Activated effector memory CD4-positive, alpha-beta T cell treated with Interleukin-2 at 50 U/mL for 16 hours (primary cell): ENCODE measurements around the gene C10orf67.
"Not testable (repeated sequence)": the region's sequence is repeated elsewhere in the genome, so short reads cannot be mapped to it uniquely, and the experiment has no call there.

Experiments used
- DNase-seq: peaks from one replicate; pipeline ENCODE4 v3.0.0-alpha.2; 2020

Gene C10orf67

DNA sequence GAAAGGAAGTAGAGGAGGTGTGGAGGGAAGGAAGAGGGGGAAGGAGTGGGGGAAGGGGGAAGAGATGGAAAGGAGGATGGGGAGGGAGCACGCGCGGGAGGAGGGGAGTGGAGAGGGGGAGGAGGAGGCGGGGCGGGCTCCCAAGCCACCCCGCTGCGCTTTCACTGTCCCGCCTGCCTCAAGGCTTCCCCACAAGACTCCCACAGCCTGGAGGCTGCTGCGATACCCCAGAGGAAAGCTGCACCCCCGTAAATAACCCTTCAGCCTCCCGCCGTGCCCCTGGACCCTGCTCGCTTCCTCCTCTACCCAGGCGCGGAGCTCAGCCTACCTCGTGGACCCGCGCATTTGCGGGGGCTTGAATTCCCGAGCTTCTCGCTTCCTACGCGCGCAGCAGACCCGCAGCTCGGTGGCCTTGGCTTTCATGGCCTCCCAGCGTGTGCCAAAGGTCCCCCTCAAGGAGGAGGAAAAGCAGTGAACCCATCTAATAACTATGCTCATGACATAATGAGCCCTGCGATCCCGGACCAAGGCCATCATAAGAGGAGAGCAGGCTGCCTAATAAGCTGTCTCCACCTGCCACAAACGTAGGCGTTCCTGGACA lies at the start of gene C10orf67:
TSS of gene C10orf67 (minus strand) at position 557 of the 601 bp plus-strand sequence. CDS start at position 534, 23 bp downstream.
- DNase-seq, result no peak

DNA sequence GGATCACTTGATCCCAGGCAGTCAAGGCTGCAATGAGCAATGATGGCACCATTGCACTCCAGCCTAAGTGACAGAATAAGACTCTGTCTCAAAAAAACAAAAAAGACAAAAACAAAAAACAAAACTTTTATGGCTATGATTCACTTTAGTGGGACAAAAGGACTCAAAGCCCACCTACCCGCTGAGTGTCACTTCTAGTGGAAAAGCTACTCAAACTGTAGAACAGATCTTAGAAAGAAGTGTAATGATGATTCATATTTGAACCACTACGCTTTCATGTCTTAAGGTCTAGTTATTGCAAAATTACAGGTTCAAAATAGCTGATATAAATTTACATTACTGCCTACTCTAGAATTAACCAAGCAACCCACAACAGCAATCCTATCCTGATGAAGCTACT lies 47.2 kb upstream of the C10orf67 start:
- DNase-seq, result no peak

DNA sequence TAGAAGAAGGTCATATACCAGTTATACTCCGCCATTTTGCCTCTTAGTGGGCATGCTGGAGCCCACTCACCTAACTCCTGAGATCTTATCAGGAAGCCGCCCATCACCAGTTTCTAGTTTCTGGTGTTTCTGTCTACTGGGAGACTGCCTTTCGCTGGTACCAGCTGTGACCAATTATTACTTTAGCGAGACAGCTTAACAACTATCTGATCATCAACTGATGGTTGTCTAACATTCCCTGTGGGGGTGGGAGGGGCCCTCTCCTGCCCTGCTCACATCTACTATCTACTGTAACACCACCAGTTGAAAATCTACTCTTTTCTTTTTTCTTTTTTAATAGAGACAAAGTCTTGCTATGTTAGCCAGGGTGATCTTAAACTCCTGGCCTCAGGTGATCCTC lies 46.2 kb upstream of the C10orf67 start:
- no peak for DNase-seq

DNA sequence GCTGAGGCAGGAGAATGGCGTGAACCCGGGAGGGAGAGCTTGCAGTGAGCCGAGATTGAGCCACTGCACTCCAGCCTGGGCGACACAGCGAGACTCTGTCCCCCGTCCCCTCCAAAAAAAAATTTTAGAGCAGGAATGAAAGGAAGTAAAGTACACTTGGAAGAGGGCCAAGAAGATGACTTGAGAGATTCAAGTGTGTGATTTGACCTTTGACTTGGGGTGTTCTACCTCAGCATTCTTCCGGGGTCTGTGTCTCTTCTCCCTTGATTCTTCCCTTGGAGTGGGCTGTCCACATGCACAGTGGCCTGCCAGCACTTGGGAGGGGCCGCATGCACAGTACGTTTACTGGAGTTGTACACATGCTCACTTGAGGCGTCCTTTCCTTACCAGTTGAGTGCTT lies 45.8 kb upstream of the C10orf67 start:
- not testable (repeated sequence) for DNase-seq

DNA sequence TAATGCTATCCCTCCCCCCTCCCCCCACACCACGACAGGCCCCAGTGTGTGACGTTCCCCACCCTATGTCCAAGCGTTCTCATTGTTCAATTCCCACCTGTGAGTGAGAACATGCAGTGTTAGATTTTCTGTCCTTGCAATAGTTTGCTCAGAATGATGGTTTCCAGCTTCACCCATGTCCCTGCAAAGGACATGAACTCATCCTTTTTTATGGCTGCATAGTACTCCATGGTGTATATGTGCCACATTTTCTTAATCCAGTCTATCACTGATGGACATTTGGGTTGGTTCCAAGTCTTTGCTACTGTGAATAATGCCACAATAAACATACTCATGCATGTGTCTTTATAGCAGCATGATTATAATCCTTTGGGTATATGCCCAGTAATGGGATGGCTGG lies 42.9 kb upstream of the C10orf67 start:
- DNase-seq, result not testable (repeated sequence)

DNA sequence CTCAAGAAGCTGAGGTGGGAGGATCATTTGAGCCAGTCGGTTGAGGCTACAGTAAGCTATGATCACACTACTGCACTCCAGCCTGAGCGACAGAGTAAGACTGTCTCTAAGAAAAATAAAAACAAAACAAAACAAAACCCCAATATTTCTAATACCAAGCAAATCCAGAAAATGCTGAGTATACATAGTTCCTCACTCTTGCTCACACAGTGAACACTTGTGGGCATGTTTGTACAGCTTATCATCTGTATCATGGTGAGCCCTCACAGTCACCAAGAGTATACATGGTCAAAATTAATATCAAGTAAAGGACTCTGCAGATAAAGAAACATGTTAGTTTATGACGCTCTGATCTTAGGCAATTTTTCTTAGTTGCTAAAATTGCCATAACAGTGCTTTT lies 41.5 kb upstream of the C10orf67 start:
- DNase-seq, result no peak

DNA sequence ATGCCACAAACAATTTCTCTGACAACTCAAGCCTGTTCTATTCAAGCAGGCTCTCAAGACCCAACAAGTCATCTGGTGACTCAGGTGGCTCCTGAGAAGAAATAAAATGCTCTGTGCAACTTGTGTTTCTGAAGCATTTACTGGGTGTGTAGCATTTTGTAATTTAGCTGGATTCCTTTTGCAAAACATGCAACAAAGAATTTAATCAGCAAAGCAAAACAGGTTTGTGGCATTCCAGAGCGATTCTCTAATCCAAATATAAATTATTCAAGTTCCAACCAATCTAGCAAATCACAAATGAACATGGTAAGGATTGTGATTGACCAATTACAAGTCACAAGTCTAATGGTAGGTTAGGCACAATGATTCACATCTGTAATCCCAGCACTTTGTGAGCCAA lies 39.8 kb upstream of the C10orf67 start:
- DNase-seq, result no peak

DNA sequence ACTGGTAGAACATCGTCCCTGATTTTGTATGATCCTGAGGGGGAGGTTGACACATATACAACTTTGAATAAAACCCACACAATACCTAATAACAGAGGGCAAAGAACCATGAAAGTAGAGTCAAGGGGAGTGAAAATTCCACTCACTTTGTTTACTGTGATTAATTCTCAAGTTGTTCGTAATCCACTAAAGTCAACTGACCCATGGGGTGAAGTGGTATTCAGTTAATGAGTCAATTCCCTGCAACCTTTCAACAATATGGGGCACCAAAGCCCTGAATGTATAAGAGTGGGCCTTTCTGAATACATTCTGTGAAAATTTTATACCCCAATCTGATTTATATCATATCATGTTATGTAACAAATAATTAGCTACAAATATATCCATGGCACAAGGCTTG lies 39.0 kb upstream of the C10orf67 start:
- no peak for DNase-seq

DNA sequence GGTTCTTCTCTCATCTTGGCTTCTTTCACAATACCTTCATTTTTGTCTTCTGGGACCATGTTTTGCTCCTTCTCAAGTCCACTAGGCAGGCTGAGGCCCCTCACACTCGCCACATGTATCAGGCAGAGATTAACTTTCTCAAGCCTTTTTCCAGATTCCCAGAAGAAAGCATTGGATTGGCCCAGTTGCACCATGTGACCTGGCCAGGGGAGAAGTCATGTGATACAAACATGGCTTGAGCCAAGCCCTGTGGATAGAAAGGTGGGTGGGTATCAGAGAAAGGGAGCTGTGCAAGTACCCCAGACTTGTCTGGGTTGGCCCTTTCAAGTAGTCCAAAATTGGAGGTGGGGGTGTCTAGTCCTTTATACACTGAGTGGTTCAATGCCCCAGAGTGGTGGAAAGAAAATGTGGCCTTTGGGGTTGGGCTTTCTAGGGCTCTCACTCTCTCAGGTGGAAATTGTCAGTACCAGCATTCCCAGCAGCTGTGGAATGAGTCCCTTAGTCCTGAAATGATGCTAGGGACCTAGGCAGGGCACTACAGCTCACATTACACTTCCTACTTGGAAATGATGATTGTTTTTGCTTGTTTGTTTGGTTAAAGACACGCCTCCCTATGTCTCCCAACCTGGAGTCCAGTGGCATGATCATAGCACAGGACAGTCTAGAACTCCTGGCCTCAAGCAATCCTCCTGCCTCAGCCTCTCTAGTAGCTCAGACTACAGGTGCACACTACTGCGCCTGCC lies 36.9 kb upstream of the C10orf67 start:
- DNase-seq, result no peak

DNA sequence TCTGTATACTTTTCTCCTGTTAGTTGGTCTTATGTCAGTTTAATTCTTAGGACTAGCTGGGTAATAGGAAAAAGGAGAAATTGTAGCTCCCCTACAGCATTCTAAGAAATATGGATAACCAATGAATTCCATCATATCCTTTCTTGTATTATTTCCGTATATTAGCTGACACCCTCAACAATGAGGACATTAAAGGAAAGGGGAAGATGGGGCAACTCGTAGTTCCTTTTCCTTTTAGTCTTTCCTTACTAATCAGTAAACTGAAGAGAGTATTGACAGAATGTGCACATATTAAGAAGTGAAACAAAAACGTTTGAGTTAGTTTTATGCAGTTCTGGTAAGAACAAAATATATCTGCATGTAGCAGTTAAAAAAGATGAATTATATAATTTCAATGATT lies 35.1 kb upstream of the C10orf67 start:
- DNase-seq, result no peak

DNA sequence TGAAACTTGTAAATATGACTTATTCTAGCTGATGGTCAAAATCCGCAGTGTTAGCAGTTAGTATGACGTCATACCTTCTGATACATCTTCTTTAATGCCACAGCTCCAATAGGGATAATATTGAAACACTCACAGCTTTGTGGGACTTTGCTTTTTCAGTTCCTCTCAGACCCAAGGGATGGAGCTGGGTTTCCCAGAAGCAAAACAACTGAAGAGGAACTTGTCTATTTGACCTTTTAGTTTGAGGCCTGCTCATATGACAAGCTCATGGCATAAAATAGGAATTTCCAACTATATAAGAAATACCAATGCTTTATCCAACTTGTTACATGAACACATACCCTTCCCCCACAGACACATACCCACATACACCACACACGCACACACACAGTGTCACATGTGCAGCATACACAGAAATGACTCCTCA lies 31.6 kb upstream of the C10orf67 start:
- no peak for DNase-seq

DNA sequence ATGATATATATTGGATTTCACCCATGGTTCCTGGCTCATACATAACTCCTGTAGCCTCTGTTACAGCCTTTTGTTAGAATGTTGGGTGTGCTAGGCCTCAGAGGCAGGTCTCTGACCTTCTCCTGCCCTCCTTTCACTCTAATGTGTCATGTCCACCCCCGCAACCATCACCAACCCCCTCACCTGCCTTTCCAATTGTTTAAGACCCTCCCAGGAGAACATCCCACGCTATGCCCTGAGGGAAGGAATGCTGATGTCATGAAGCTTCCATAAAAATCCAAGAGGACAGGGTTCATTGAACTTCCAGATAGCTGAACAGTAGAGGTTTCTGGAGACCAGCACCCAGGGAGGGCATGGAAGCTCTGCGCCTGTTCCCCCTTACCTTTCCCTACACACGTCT lies 30.8 kb upstream of the C10orf67 start:
- no peak for DNase-seq

DNA sequence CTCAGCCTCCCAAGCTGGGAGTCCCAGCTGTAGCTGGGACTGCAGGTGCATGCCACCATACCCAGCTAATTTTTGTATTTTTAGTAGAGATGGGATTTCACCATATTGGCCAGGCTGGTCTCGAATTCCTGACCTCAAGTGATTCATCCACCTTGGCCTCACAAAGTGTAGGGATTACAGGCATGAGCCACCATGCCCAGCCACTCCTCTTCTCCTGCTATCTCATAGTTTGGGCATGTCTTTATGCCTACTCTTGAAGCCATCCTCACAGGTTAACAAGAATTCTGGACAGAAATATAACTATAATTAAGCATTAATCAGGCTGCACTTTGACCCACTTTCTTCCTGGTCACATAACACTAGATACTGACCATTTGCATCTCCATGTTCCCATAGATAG lies 28.6 kb upstream of the C10orf67 start:
- no peak for DNase-seq

DNA sequence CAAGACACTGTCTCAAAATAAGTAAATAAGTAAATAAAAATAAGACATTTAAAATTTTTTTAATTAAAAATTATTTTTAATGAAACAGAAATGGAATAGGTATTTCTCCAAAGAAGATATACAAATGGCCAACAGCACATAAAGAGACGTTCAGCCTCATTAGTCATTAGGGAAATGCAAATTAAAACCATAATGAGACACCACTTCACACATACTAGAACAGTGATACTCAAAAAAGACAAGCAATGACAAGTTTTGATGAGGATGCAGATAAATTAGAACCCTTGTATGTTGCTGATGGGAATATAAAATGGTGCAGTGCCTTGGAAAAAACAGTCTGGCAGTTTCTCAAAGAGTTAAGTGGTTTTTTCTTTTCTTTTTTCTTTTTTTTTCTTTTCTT lies 26.5 kb upstream of the C10orf67 start:
- no peak for DNase-seq

DNA sequence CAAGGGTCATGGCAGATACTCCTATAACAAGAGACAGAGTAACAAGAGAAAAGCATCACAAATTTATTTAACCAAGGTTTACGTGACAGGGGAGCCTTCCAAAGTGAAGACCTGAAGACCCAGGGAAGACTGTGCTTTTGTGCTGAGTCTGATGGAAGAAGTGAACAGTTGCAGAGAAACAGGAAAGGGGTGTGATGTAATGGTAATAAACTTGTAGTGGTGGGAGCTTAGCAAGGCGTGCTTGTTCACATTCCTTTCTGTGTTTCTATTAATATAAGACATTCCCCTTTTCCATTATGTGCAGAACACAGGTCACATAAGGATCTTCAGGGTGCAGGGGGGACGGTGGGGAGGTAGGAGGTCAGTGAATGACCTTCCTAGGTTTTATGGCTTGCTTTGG lies 25.5 kb upstream of the C10orf67 start:
- DNase-seq, result no peak

DNA sequence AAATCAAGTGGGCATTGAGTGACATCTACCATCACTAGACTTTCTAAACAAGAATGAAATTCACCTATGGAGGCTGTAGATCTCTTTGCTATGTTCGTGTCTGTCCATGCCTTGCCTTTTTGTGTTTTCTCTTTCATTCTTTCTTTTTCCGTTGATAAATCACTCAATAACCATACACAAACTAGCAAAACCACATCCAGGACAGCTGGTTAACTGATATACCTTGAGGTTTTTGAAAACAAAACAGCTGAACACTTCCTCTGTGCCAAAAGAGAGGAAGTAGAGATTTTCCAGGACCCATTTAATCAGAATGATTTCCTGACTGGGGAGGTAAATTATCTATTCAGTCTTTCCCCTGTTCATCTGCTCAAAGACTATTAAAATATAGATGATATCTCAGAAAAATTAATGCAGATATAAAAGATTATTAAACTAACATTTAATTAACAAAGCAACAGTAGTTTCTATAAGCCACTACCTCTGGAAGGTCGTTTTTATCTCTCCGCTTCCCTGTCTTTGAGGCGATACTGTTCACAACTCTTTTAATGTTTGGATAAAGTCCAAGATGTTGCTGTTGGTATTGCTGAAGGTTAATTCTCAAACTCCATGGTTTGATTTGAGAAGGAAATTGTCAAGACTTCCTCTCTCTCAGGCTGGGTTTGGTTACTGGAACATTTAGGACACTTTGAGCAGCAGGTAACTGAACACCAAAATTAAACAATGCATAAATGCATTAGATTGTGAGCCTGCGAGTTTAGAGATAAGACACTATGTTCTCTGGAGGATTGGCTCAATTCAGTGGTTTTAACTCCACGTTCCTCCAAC lies 24.4 kb upstream of the C10orf67 start:
- no peak for DNase-seq

DNA sequence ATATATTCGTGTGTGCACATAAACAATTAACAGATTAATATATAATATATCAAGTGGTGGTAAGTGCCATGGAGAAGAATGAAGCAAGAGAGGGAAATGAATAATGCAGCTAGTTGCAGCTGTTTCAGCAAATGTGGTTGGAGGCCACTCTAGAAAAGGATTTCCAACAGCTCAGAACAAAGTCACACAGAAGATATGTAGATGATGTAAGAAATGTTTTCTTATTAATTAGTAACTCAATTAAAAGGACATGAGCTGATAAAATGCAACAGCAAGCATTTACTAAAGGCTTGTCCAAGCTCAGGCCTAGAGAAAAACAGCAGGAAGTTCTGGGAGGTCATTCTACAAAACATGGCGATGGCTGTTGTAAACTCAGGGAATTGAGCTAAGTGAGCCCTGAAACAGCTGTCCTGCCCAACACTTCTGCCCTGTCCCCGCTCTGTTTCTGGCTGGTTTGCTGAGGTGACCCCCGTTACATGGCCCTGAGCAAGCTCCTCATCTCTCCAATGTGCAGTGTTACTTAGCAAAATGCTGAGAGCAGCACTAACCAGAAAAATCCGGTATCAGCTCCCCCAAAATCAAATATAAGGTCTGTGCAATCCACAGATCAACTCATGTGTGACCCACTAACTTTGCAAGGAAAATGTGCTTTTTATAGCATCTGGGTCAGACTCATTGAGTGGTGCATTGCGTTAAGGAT lies 23.4 kb upstream of the C10orf67 start:
- DNase-seq, result no peak

DNA sequence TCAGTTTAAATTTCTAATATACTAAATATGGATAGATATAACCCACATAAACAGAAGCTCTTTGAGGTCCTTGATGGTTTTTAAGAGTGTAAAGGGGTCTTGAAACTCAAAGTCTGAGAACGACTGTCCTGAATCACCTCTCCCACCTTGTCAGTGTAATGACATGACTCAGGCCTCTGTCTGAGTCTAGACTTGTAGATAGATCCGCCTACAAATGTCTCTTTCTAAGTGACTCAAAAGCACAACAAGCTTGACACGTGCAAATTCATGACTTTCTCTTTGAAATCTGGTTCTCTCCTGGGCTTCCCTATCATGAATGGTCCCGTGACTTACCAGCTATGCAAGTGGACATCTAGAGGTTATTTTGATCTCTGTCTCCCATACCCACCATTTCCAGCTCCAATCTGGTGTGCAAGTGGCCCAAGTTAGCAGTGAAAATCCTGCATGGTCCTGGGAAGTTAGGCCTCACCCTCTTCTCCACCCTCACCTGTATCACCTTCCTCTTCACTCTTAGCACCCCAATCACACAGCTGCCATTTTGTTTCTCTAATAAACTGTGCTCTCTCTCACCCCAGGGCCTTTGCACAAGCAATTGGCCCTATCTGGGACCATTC lies 20.9 kb upstream of the C10orf67 start:
- DNase-seq, result not testable (repeated sequence)

DNA sequence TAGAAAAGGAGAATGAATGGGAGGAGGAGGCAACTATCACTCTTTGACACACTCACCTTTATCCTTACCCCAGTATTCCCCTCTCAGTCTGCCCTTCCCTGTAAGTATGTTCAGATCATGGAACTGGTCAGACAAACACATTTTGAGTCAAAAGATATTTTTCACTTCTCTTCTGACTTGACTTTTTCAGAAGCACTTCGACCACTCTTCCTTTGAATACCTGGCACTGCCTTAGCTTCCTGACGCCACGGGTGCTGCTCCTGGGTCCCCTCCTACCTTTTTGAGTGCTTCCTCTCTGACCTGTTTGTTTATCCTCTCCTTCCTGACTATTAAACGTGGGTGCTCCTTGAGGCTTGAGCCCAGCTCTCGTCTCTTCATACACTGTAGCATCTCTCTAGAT lies 19.8 kb upstream of the C10orf67 start:
- DNase-seq, result no peak

DNA sequence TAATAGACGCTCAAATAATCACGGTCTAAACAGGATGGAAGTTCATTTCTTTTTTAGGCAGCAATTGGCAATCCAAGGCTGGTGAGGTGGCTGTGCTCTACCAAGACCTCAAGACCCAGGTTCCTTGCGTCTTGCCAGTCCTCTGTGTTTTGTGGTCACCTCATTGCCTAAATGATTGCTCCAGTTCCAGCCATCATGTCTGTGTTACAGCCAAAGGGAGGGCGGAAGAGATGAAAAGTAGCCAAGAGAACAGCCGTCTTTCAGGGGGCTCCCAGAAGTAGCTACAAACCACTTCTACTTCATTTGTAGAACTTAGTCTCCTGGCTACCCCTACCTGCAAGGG lies 19.2 kb upstream of the C10orf67 start:
- DNase-seq, result no peak

DNA sequence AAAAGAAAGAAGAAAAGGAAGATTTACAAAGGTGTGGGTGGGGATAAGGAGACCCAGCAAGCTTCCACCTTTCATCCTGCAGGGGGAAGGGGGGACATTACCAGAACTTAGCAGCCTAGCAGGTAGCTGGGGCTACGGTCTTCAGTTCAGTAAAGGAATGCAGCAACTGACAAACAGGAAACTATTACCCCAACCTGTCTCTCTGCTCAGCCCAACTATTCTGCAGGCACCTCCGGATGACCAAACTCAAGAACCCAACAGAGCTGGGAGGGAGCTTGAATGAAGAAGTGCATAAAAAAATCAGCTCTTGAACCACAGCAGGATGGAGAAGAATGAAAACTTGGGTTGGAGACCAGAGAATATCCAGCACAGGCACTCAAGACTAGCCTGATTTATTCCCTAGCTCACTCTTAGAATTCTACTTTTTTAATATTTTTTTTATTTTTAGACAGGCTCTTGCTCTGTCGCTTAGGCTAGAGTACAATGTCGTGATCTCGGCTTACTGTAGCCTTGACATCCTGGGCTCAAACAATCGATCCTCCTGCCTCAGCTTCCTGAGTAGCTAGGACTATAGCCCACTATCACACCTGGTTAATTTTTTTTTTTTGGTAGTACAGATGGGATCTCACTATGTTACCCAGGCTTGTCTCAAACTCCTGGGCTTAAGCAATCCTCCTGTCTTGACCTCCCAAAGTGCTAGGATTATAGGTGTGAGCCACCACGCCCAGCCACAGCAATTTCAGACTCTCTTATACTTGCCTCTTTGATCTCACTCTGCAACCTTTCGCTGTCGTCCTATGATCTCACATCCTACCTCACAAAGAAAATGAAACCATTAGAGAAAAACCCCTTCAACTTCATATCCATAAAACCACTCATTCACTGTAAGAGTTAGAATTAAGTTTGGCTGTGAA lies 18.5 kb upstream of the C10orf67 start:
- no peak for DNase-seq
